ENCODE results near the gene PDE2A.

DNA sequence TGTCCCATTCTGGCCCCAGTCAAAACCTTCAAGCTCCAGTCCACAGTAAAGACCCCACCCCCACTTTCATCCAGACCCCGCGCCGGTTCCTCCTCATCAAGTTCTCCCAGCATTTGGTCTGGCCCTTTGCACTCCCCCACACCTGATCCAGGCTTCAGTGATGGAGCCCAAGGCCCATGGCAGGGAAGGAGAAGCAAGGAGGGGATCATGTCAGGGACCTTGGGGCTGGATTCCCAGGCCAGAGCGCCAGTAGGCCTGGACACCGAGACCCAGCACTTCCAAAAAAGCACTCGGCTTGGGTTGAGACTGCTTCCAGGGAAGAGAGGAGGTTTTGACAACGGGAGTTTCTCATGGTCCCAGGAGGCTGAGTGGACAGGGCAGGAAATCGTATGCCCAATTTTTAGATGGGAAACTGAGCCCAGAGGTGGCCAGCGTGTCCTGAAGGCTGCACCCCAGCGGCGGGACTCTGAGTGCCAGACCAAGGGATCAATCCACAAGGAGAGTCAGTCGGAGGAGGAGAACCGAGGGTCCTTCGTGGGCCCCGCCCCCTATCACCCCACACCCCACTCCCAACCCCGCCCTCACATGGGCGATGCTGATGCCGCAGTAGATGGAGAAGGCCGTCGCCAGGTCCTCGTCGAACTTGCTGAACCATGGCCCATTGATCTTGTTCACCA lies 90.5 kb downstream of the PDE2A start:
- TF ChIP-seq, protein P1, sequence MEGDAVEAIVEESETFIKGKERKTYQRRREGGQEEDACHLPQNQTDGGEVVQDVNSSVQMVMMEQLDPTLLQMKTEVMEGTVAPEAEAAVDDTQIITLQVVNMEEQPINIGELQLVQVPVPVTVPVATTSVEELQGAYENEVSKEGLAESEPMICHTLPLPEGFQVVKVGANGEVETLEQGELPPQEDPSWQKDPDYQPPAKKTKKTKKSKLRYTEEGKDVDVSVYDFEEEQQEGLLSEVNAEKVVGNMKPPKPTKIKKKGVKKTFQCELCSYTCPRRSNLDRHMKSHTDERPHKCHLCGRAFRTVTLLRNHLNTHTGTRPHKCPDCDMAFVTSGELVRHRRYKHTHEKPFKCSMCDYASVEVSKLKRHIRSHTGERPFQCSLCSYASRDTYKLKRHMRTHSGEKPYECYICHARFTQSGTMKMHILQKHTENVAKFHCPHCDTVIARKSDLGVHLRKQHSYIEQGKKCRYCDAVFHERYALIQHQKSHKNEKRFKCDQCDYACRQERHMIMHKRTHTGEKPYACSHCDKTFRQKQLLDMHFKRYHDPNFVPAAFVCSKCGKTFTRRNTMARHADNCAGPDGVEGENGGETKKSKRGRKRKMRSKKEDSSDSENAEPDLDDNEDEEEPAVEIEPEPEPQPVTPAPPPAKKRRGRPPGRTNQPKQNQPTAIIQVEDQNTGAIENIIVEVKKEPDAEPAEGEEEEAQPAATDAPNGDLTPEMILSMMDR (conservative IDR thresholded peaks at IDR 0.05), result no peak
- TF ChIP-seq EZH2 (IDR thresholded peaks at IDR 0.05; ENCODE audit: low read depth), result no peak

Measured in PC-9 (cell line).